GM21825 (cell line): Measurements from ENCODE around the gene RAD51B.

Experiments
- ATAC-seq: cut with Tn5 transposase; IDR thresholded peaks from one replicate; pipeline ENCODE4 v1.9.1; 2021; ENCODE audit warnings: mild to moderate bottlenecking, moderate library complexity; ENCODE audit not compliant: unreplicated experiment

Gene RAD51B

GRCh38 chr14:68739701-68740100 lies 920.1 kb downstream of the RAD51B start:
- no peak for ATAC-seq

GRCh38 chr14:68740788-68741476 lies 921.4 kb downstream of the RAD51B start:
- ATAC-seq: no peak

GRCh38 chr14:68741477-68741791 lies 921.9 kb downstream of the RAD51B start:
- no peak for ATAC-seq

GRCh38 chr14:68741839-68742470 lies 922.4 kb downstream of the RAD51B start:
- ATAC-seq: peak; percentile 89

GRCh38 chr14:68744613-68745012 lies 925.0 kb downstream of the RAD51B start:
- no peak for ATAC-seq

- no peak for ATAC-seq
Measured at GRCh38 chr14:68747393-68747792, 927.8 kb downstream of the RAD51B start.

GRCh38 chr14:68748260-68748659 lies 928.7 kb downstream of the RAD51B start:
- ATAC-seq: no peak

GRCh38 chr14:68748691-68749090 lies 929.1 kb downstream of the RAD51B start:
- no peak for ATAC-seq

- no peak for ATAC-seq
Measured at GRCh38 chr14:68749487-68750475, 930.2 kb downstream of the RAD51B start.

GRCh38 chr14:68752271-68753006 lies 932.9 kb downstream of the RAD51B start:
- no peak for ATAC-seq

- ATAC-seq: no peak
Measured at GRCh38 chr14:68753690-68754089, 934.1 kb downstream of the RAD51B start.

- no peak for ATAC-seq
Measured at GRCh38 chr14:68755016-68755353, 935.4 kb downstream of the RAD51B start.

GRCh38 chr14:68756000-68756481 lies 936.5 kb downstream of the RAD51B start:
- no peak for ATAC-seq

- no peak for ATAC-seq
Measured at GRCh38 chr14:68756734-68757133, 937.2 kb downstream of the RAD51B start.

GRCh38 chr14:68757618-68758081 lies 938.1 kb downstream of the RAD51B start:
- no peak for ATAC-seq

GRCh38 chr14:68758301-68758700 lies 938.7 kb downstream of the RAD51B start:
- ATAC-seq: no peak

- ATAC-seq: no peak
Measured at GRCh38 chr14:68759017-68759560, 939.5 kb downstream of the RAD51B start.

GRCh38 chr14:68759937-68760336 lies 940.4 kb downstream of the RAD51B start:
- ATAC-seq: no peak

GRCh38 chr14:68760761-68761160 lies 941.2 kb downstream of the RAD51B start:
- no peak for ATAC-seq

GRCh38 chr14:68761391-68761790 lies 941.8 kb downstream of the RAD51B start:
- no peak for ATAC-seq
